ENCODE results near the gene PRDM16. TPM values are rescaled to one million over a fixed set of nuclear protein-coding genes. Genes with fewer than 3 reads are reported as not detected.

PRDM16 gene
- total and polyA plus RNA-seq, 4 donors = 5.0 to 80.7 (median 41.5) TPM

DNA sequence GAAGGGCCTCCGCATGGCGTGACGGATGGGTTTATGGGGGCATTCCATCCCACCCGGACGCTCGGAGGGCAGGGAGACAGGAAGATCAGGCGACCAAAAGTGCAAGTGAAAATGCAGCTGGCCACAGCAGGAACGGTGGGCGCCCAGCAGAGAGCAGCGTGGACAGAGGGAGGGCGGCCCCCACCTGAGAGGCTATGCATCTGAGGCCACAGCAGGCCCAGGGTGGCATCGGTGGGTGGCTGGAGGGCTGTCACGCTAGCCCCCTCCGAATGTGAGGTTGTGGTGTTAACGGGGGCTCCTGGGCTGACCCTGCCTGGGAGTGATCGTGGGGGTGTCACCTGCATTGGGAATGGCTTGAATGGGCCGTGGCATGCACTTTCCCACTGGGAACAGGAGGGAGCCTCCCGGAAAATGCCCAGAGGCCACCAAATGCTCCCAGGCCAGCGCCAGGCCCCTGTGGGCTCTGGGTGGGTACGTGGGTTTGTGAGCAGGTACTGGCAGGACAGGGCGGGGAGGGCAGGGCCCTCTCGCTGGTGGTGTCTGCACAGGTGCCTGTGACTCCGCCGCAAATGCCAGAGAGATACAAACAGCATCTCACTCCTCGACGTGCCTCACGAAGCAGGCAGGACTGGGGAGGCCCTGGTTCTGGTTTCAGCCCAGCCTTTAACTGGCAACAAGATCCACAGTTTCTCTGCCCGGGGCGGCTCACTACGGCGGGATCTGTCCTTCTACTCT, 172.8 kb downstream of the PRDM16 start:
- DNase-seq (no peak), ATAC-seq (ENCODE audit: low FRiP score) (no peak)
- 84 to 88% methylated on average over 31 of the region's 31 CpGs for WGBS, 2 donors
- H3K36me3 ChIP-seq (ENCODE audit: control insufficient read depth in 1 of 2, insufficient read depth in 2 of 2, low read length in 1 of 2) = peaks cover 0 to 3% of the 10 kb centered on the region in 2 donors
- intact Hi-C loops (cut with DNase I) = loop anchor here (2.0 to 5.0 kb wide), 2 partner anchors 21 to 50 kb away; no protein-coding TSS in a partner anchor
- H3K4me3 ChIP-seq (ENCODE audit: low read length in 2 of 2) = no peak overlapping the region
- no peaks in the 10 kb centered on the region for H3K9me3 ChIP-seq (ENCODE audit: control insufficient read depth, low read length)
- peak overlapping the region in 1 of 2 donors; percentile 79 for H3K27ac ChIP-seq (ENCODE audit: low read depth in 1 of 2, low read length in 2 of 2)
- no peaks in the 10 kb centered on the region for H3K4me1 ChIP-seq (ENCODE audit: control insufficient read depth in 1 of 2, insufficient read depth in 2 of 2, low read length in 2 of 2)
- H3K27me3 ChIP-seq (ENCODE audit: control insufficient read depth in 1 of 2, insufficient read depth in 2 of 2, low read length in 1 of 2) = no peaks in the 10 kb centered on the region

DNA sequence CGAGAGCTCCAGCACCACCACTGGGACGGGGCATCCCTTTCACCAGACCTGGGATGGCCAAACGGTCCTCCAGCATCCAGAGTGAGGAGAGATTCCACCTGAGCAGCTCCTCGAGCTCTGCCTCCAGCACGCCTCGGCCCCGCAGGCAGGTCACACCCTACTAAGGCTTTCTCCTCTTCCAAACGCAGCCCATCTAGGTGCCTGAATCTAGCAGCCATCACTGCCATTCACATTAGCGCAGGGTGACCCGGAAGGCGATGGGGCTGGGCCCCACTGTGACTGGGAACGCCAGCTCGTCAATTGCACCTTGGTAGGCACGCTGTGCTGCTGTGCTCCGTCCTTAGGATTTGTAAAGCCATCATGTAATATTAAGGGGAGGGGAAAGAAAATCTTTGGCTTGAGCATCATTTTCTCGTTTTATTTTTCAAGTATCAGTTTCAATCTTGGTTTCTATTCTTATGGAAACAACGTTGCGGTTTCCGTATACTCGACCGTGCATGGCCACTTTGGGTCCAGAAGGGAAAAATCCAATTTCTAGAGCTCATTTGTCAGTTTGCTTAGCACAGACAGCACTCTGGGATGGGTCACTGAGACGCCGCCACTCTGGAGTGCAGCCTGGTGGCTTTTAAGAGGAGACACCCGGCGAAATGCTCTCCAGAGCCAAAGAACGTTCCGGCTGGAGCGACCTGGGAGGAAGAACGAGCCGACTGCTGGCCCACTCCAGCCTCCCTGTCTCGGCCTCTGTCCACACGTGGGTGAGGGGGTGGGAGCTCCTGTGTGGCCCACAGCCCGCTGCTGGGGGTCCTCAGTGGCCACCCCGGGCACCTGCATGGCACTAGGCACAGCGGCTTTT, 173.6 kb downstream of the PRDM16 start:
- Histone ChIP-seq H3K36me3 (ENCODE audit: control insufficient read depth in 1 of 2, insufficient read depth in 2 of 2, low read length in 1 of 2) (peaks cover 0 to 3% of the 10 kb centered on the region in 2 donors), H3K27me3 (ENCODE audit: control insufficient read depth in 1 of 2, insufficient read depth in 2 of 2, low read length in 1 of 2) (no peaks in the 10 kb centered on the region), H3K27ac (ENCODE audit: low read depth in 1 of 2, low read length in 2 of 2) (no peak overlapping the region), H3K4me1 (ENCODE audit: control insufficient read depth in 1 of 2, insufficient read depth in 2 of 2, low read length in 2 of 2) (no peaks in the 10 kb centered on the region), H3K9me3 (ENCODE audit: control insufficient read depth, low read length) (no peaks in the 10 kb centered on the region), H3K4me3 (ENCODE audit: low read length in 2 of 2) (no peak overlapping the region)
- DNase-seq (no peak), ATAC-seq (ENCODE audit: low FRiP score) (no peak)
- 86 to 87% methylated on average over 35 of the region's 35 CpGs for WGBS, 2 donors
- intact Hi-C loops (cut with DNase I) = loop anchor here in 1 of 2 donors (5.0 kb wide), 1 partner anchor 50 kb away; no protein-coding TSS in a partner anchor

DNA sequence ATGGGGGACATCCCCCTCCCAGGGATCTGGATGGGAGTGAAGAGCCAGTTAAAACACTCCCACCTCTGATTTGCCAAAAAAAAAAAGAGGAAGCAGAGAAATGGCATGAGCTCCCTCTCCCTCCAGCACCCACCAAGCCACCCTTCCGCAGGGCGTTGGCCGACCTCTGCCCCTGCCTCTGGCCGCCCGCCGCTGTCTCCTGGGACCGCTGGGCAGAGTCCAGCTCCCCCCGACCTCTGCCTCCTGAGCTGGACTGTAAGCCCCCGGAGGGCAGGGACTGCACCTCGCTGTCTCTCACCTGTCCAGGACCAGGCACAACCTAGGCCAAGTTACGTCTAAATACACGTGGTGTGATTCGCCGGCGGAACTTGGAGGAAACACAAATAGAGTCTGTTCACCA, 174.3 kb downstream of the PRDM16 start:
- Histone ChIP-seq H3K27ac (ENCODE audit: low read depth in 1 of 2, low read length in 2 of 2) (no peak overlapping the region), H3K9me3 (ENCODE audit: control insufficient read depth, low read length) (no peaks in the 10 kb centered on the region), H3K36me3 (ENCODE audit: control insufficient read depth in 1 of 2, insufficient read depth in 2 of 2, low read length in 1 of 2) (peaks cover 0 to 3% of the 10 kb centered on the region in 2 donors), H3K4me3 (ENCODE audit: low read length in 2 of 2) (no peak overlapping the region), H3K27me3 (ENCODE audit: control insufficient read depth in 1 of 2, insufficient read depth in 2 of 2, low read length in 1 of 2) (no peaks in the 10 kb centered on the region), H3K4me1 (ENCODE audit: control insufficient read depth in 1 of 2, insufficient read depth in 2 of 2, low read length in 2 of 2) (no peaks in the 10 kb centered on the region)
- no peak for ATAC-seq (ENCODE audit: low FRiP score)
- no peak for DNase-seq
- intact Hi-C loops (cut with DNase I) = loop anchor here in 1 of 2 donors (5.0 kb wide), 1 partner anchor 51 kb away; no protein-coding TSS in a partner anchor
- WGBS, 2 donors = 95 to 96% methylated on average over 15 of the region's 15 CpGs

DNA sequence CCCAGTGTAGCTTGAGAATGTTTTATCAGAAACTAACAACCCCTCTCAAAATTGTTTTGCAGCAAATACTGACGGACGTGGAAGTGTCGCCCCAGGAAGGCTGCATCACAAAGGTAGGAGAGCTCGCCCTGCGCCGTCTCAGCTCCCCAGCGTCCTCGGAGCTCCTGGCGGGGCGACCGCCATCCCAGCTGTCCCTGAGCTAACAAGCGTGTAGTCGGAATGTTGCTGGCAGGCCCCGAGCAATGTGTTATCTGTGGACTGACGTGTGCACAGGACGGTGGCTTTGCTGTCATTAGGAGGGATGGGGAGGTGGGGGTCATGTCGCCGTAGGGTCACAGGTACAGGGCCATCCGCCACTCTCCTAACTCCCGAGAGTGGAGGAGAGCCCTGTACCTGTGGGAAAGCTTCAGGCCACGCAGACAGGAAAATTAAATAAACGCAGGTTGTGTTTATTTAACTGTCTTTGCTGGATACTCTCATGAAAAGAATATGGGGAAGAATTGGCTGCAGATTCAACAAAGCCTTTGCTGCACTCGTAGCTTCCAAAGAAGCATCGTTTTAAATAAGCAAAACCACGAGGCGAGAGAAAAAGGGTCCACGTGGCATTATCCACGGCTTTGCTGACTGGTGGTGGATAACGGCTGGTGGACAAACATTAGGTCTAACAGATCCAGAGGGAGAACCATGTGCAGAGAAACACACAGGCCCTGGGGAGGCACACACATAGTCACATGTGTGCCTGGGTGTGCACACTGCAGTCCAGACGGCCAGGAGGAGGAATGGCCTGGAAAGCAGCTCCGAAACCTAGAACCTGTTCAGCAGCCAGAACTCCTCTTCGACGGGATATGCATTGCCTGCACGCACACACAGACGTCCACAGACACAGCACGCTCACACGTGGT, 175.3 kb downstream of the PRDM16 start:
- Histone ChIP-seq H3K4me1 (ENCODE audit: control insufficient read depth in 1 of 2, insufficient read depth in 2 of 2, low read length in 2 of 2) (no peaks in the 10 kb centered on the region), H3K4me3 (ENCODE audit: low read length in 2 of 2) (no peak overlapping the region), H3K27me3 (ENCODE audit: control insufficient read depth in 1 of 2, insufficient read depth in 2 of 2, low read length in 1 of 2) (no peaks in the 10 kb centered on the region), H3K9me3 (ENCODE audit: control insufficient read depth, low read length) (no peaks in the 10 kb centered on the region), H3K27ac (ENCODE audit: low read depth in 1 of 2, low read length in 2 of 2) (peak overlapping the region in 1 of 2 donors; percentile 13), H3K36me3 (ENCODE audit: control insufficient read depth in 1 of 2, insufficient read depth in 2 of 2, low read length in 1 of 2) (peaks cover 0 to 3% of the 10 kb centered on the region in 2 donors)
- DNase-seq = no peak
- 70 to 78% methylated on average over 37 of the region's 37 CpGs for WGBS, 2 donors
- intact Hi-C loops (cut with DNase I) = loop anchor here in 1 of 2 donors (5.0 kb wide), 1 partner anchor 52 kb away; no protein-coding TSS in a partner anchor
- no peak for ATAC-seq (ENCODE audit: low FRiP score)

DNA sequence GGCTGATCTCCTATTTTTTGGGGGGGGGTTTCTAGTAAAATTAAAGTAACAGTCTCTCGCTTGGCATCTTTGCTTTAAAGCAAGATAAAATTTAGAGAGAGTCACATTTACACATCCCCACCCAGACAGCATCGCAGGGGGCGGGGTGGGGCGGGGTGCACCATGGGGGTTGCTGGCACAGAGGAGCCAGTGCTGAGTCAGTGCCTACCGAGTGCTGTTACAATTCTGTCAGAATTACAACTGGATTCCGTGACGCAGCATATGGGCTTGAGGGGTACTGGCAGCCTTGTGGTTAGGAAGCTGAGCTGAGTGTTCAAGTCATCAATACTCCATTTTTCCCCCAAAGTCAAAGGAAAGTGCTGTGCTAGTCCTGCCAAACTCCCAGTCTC, 175.9 kb downstream of the PRDM16 start:
- H3K27me3 ChIP-seq (ENCODE audit: control insufficient read depth in 1 of 2, insufficient read depth in 2 of 2, low read length in 1 of 2) = no peaks in the 10 kb centered on the region
- 57 to 58% methylated on average over 7 of the region's 7 CpGs for WGBS, 2 donors
- intact Hi-C loops (cut with DNase I) = loop anchor here in 1 of 2 donors (5.0 kb wide), 1 partner anchor 53 kb away; no protein-coding TSS in a partner anchor
- H3K4me3 ChIP-seq (ENCODE audit: low read length in 2 of 2) = no peak overlapping the region
- ATAC-seq (ENCODE audit: low FRiP score) (no peak), DNase-seq (no peak)
- no peaks in the 10 kb centered on the region for H3K9me3 ChIP-seq (ENCODE audit: control insufficient read depth, low read length)
- H3K27ac ChIP-seq (ENCODE audit: low read depth in 1 of 2, low read length in 2 of 2) = no peak overlapping the region
- H3K4me1 ChIP-seq (ENCODE audit: control insufficient read depth in 1 of 2, insufficient read depth in 2 of 2, low read length in 2 of 2) = no peaks in the 10 kb centered on the region
- peaks cover 0 to 3% of the 10 kb centered on the region in 2 donors for H3K36me3 ChIP-seq (ENCODE audit: control insufficient read depth in 1 of 2, insufficient read depth in 2 of 2, low read length in 1 of 2)

DNA sequence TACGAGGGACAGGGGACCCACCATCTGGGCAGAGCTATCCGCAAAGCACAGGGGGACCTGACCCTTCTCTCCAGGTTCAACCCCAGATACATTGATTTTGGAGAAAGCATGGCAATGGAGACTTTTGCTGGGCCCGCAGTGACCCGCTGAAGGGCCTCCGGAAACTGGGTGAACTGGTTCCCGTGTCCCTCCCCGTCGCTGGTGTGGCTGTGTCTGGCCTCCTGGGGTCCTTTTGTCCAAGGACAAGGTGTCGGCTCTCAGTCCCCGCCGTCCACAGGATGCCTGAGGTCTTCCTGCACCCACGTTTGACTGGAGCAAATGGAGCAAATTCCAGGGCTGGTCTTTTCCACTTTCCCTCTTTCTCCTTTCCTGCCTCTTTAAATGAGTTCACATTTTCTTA, 176.3 kb downstream of the PRDM16 start:
- DNase-seq (no peak), ATAC-seq (ENCODE audit: low FRiP score) (no peak)
- Histone ChIP-seq H3K27me3 (ENCODE audit: control insufficient read depth in 1 of 2, insufficient read depth in 2 of 2, low read length in 1 of 2) (no peaks in the 10 kb centered on the region), H3K27ac (ENCODE audit: low read depth in 1 of 2, low read length in 2 of 2) (no peak overlapping the region), H3K36me3 (ENCODE audit: control insufficient read depth in 1 of 2, insufficient read depth in 2 of 2, low read length in 1 of 2) (peaks cover 0 to 3% of the 10 kb centered on the region in 2 donors), H3K4me1 (ENCODE audit: control insufficient read depth in 1 of 2, insufficient read depth in 2 of 2, low read length in 2 of 2) (no peaks in the 10 kb centered on the region), H3K9me3 (ENCODE audit: control insufficient read depth, low read length) (no peaks in the 10 kb centered on the region), H3K4me3 (ENCODE audit: low read length in 2 of 2) (no peak overlapping the region)
- intact Hi-C loops (cut with DNase I) = no loop called here
- WGBS, 2 donors = 88% methylated on average over 12 of the region's 12 CpGs

DNA sequence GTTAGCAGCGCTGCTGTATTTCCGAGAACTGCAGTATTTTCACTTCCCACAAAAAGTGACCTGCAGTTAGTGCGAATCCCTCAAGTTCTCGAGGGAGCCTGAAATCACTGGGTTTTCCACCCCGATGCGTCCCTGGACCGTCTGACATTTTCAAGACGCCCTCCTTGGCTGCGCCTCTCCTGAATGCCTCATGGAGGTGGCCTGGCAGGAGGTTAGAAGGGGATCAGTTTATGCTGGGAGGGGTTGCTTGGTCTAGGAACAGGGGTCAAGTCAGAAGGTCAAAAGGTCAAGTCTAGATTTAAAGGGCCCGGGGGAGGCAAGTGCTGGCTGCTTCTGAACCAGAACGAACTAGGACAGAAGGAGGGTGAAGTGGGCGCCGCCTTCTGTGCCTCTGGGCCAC, 176.8 kb downstream of the PRDM16 start:
- no peaks in the 10 kb centered on the region for H3K9me3 ChIP-seq (ENCODE audit: control insufficient read depth, low read length)
- H3K27me3 ChIP-seq (ENCODE audit: control insufficient read depth in 1 of 2, insufficient read depth in 2 of 2, low read length in 1 of 2) = no peaks in the 10 kb centered on the region
- intact Hi-C loops (cut with DNase I) = no loop called here
- no peak for ATAC-seq (ENCODE audit: low FRiP score)
- H3K4me1 ChIP-seq (ENCODE audit: control insufficient read depth in 1 of 2, insufficient read depth in 2 of 2, low read length in 2 of 2) = no peaks in the 10 kb centered on the region
- 81 to 85% methylated on average over 13 of the region's 13 CpGs for WGBS, 2 donors
- no peak overlapping the region for H3K27ac ChIP-seq (ENCODE audit: low read depth in 1 of 2, low read length in 2 of 2)
- no peak for DNase-seq
- peaks cover 0 to 3% of the 10 kb centered on the region in 2 donors for H3K36me3 ChIP-seq (ENCODE audit: control insufficient read depth in 1 of 2, insufficient read depth in 2 of 2, low read length in 1 of 2)
- H3K4me3 ChIP-seq (ENCODE audit: low read length in 2 of 2) = no peak overlapping the region

DNA sequence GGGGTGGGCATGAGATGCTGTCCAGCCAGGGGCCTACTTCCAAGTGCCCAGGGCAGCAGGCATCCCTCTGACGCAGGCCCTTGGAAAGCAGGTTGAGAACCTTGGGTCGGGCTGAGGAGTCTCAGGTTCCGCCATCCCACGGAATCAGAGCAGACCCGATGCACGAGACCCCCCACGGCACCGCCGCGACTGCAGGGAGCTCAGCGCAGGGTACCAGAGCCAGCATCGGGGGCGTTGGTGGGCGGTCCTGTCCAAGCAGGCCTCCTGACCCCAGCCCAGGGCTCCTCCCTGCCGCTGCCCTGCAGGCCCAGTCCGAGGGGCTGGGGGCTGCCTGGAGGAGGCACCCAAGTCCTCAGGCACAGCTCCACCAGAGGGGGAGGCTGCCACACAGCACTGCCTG, 177.2 kb downstream of the PRDM16 start:
- Histone ChIP-seq H3K27me3 (ENCODE audit: control insufficient read depth in 1 of 2, insufficient read depth in 2 of 2, low read length in 1 of 2) (no peaks in the 10 kb centered on the region), H3K36me3 (ENCODE audit: control insufficient read depth in 1 of 2, insufficient read depth in 2 of 2, low read length in 1 of 2) (peaks cover 0 to 3% of the 10 kb centered on the region in 2 donors), H3K4me1 (ENCODE audit: control insufficient read depth in 1 of 2, insufficient read depth in 2 of 2, low read length in 2 of 2) (no peaks in the 10 kb centered on the region), H3K9me3 (ENCODE audit: control insufficient read depth, low read length) (no peaks in the 10 kb centered on the region), H3K27ac (ENCODE audit: low read depth in 1 of 2, low read length in 2 of 2) (no peak overlapping the region), H3K4me3 (ENCODE audit: low read length in 2 of 2) (no peak overlapping the region)
- DNase-seq (no peak), ATAC-seq (ENCODE audit: low FRiP score) (no peak)
- intact Hi-C loops (cut with DNase I) = no loop called here
- 92 to 93% methylated on average over 16 of the region's 16 CpGs for WGBS, 2 donors

Measured in aorta (tissue), 5 donors.